K562 (cell line): ENCODE results near the gene TENM3. TPM values are rescaled to one million over a fixed set of nuclear protein-coding genes. Genes with fewer than 3 reads are reported as not detected.

Source experiments
- ATAC-seq: fragments of 200-7000 bp; cut with Tn5 transposase; 3 replicates; pipeline ENCODE4 v1.9.1; 2020; ENCODE audit warnings: moderate library complexity
- BruUV-seq: library from RNA; stranded (reverse); fragments of 400-500 nt; replicated peaks from 2 replicates; lab custom pipeline; 2021; lab: Mats Ljungman, UMichigan
- CTCF ChIA-PET: fragments of 300-600 bp; formaldehyde crosslinking; extraction: SDS; loops from one replicate; lab custom pipeline; 2021; ENCODE audit warnings: low intra/inter-chr PET ratio; lab: Yijun Ruan, JAX
- POLR2A ChIA-PET: fragments of 300-600, 350-650 bp; sonication (Branson Sonifier 250); formaldehyde crosslinking; extraction: SDS; loops from one replicate; lab custom pipeline; 2021; ENCODE audit warnings: antibody characterized with exemption, inconsistent platforms; lab: Yijun Ruan, JAX
- DNase-seq, 4 experiments: peaks; one replicate each; pipeline versions ENCODE4 v3.0.0 to v3.0.0-alpha.2; 2011 to 2018; ENCODE audit warnings: low spot score in 3 of 4, mixed read lengths in 3 of 4; ENCODE audit errors: extremely low read depth in 1 of 4
- FAIRE-seq: peaks from 2 replicates; lab custom pipeline; 2011; peaks lifted over from hg19 to GRCh38; lab: Jason Lieb, UNC
- H2AFZ ChIP-seq: 2 replicates; pipeline ENCODE4 v1.6.0; 2011; ENCODE audit warnings: low read depth, low read length, control low read depth, inconsistent platforms
- H3K27ac ChIP-seq: fragments of 200-600 bp; 3 replicates; pipeline ENCODE4 v1.8.0; 2011; ENCODE audit warnings: low read depth, mild to moderate bottlenecking, control low read depth, inconsistent platforms, low read length, moderate library complexity, mixed read lengths; ENCODE audit errors: extremely low read depth
- H3K27me3 ChIP-seq, 2 experiments: fragments of 300-600 bp in 1 of 2; 2 replicates in 1 of 2; 3 replicates in 1 of 2; pipeline versions ENCODE4 v1.6.0 to v1.8.0; 2011; ENCODE audit warnings: inconsistent platforms in 2 of 2, low read length in 2 of 2, mild to moderate bottlenecking in 1 of 2, mixed read lengths in 1 of 2, moderate library complexity in 1 of 2; ENCODE audit not compliant: control insufficient read depth in 2 of 2, insufficient read depth in 2 of 2
- H3K36me3 ChIP-seq: fragments of 300-600 bp; 3 replicates; pipeline ENCODE4 v1.8.0; 2011; ENCODE audit warnings: mild to moderate bottlenecking, low read length, inconsistent platforms; ENCODE audit not compliant: control insufficient read depth, insufficient read depth
- H3K4me1 ChIP-seq, 2 experiments: fragments of 200-600 bp in 1 of 2; replicated peaks in 1 of 2; 2 replicates in 1 of 2; 3 replicates in 1 of 2; pipeline versions ENCODE4 v1.5.1 to v1.8.0; 2011; ENCODE audit warnings: inconsistent platforms in 2 of 2, low read length in 2 of 2, mild to moderate bottlenecking in 1 of 2, mixed read lengths in 1 of 2, moderate library complexity in 1 of 2; ENCODE audit not compliant: control insufficient read depth in 2 of 2, insufficient read depth in 2 of 2
- H3K4me2 ChIP-seq: 2 replicates; pipeline ENCODE4 v1.6.1; 2011; ENCODE audit warnings: low read length, control low read depth, inconsistent platforms, mixed read lengths; ENCODE audit not compliant: insufficient read depth
- H3K4me3 ChIP-seq: fragments of 200-600 bp; sonication (generic), shearing (Covaris generic); 2 replicates; pipeline ENCODE4 v1.5.1; 2016; ENCODE audit warnings: control low read depth, inconsistent platforms
- H3K79me2 ChIP-seq: fragments of 200-600 bp; 3 replicates; pipeline ENCODE4 v1.8.0; 2011; ENCODE audit warnings: low read length, inconsistent platforms; ENCODE audit not compliant: control insufficient read depth, insufficient read depth
- H3K9ac ChIP-seq, 2 experiments: 2 replicates each; pipeline versions ENCODE4 v1.6.0 to v1.6.1; 2011; ENCODE audit warnings: low read depth in 2 of 2, low read length in 2 of 2, control low read depth in 1 of 2, inconsistent platforms in 1 of 2, mild to moderate bottlenecking in 1 of 2, mixed read lengths in 1 of 2; ENCODE audit not compliant: insufficient read depth in 1 of 2
- H3K9me1 ChIP-seq: one replicate; pipeline ENCODE4 v1.6.0; 2011; ENCODE audit warnings: inconsistent platforms, mild to moderate bottlenecking, low read length, moderate library complexity; ENCODE audit not compliant: control insufficient read depth, insufficient read depth
- H3K9me3 ChIP-seq: replicated peaks from 2 replicates; pipeline ENCODE4 v1.5.1; 2011; ENCODE audit warnings: low read depth, low read length, inconsistent platforms; ENCODE audit not compliant: control insufficient read depth, insufficient read depth
- H4K20me1 ChIP-seq: replicated peaks from 2 replicates; pipeline ENCODE4 v1.6.1; 2011; ENCODE audit warnings: low read length, inconsistent platforms, mixed read lengths; ENCODE audit not compliant: control insufficient read depth, insufficient read depth
- CCAR2 ChIP-seq: fragments of 200-400 bp; formaldehyde crosslinking; IDR thresholded peaks from 2 replicates; pipeline ENCODE4 v1.6.1; 2017; ENCODE audit warnings: mild to moderate bottlenecking, low read depth, low read length
- CXXC5 ChIP-seq: fragments of 250-450 bp; sonication (Bioruptor Pico); IDR thresholded peaks from 2 replicates; pipeline ENCODE4 v1.8.0; 2022; ENCODE audit warnings: inconsistent platforms, mild to moderate bottlenecking, moderate library complexity
- ELK3 ChIP-seq: fragments of 450-650 bp; formaldehyde crosslinking; IDR thresholded peaks from 2 replicates; pipeline ENCODE4 v1.4.0; 2020; ENCODE audit warnings: mild to moderate bottlenecking
- HNRNPL ChIP-seq: fragments of 200-400 bp; formaldehyde crosslinking; IDR thresholded peaks from 2 replicates; pipeline ENCODE4 v1.6.1; 2017; ENCODE audit warnings: low read depth, mild to moderate bottlenecking, low read length
- IRF1 ChIP-seq: sonication (generic); formaldehyde crosslinking; IDR thresholded peaks from 2 replicates; pipeline ENCODE4 v1.8.0; 2022; ENCODE audit warnings: missing genetic modification reagents, mild to moderate bottlenecking, borderline replicate concordance
- MCM7 ChIP-seq, 2 experiments: fragments of 450-650 bp; IDR thresholded peaks; 2 replicates each; pipeline ENCODE4 v1.6.1; 2016 to 2018
- REST ChIP-seq, 2 experiments: fragments of 450-650 bp; formaldehyde crosslinking in 1 of 2; IDR thresholded peaks; 2 replicates each; pipeline versions ENCODE4 v1.4.0 to v1.6.1; 2014 to 2020; ENCODE audit warnings: mild to moderate bottlenecking in 2 of 2, borderline replicate concordance in 1 of 2, low read depth in 1 of 2
- ZMIZ1 ChIP-seq, 2 experiments: fragments of 150-350 bp in 1 of 2; IDR thresholded peaks; 2 replicates each; pipeline ENCODE4 v1.6.1; 2012 to 2016; ENCODE audit warnings: low read depth in 2 of 2, low read length in 2 of 2, mild to moderate bottlenecking in 1 of 2, moderate library complexity in 1 of 2
- ZNF586 ChIP-seq: fragments of 450-650 bp; formaldehyde crosslinking; conservative IDR thresholded peaks from 2 replicates; pipeline ENCODE4 v1.4.0; 2020; ENCODE audit warnings: mild to moderate bottlenecking, moderate library complexity
- WGBS: fragments of 100-300 bp; shearing (Covaris generic); methylation state at CpG from one replicate; pipeline ENCODE4 v1.1.6; 2016; ENCODE audit warnings: low coverage, mixed read lengths; ENCODE audit not compliant: insufficient coverage; ENCODE audit errors: missing lambda C conversion rate; 5-methylcytosine and 5-hydroxymethylcytosine counted together
- in situ Hi-C: fragments of 300-500 bp; cut with MboI; formaldehyde crosslinking; loops from 4 replicates; pipeline ENCODE4 v1.15.0; 2018; ENCODE audit warnings: inconsistent platforms, mixed read lengths
- intact Hi-C: fragments of 100-400 bp; cut with micrococcal nuclease; formaldehyde crosslinking; loops from 2 replicates; pipeline ENCODE4 v1.14.2; 2022
- polyA plus RNA-seq, 8 experiments: library from polyadenylated mRNA; depleted of rRNA in 4 of 8; stranded (reverse) in 5 of 8; unstranded in 3 of 8; fragments of >200 nt; fragmentation: Nextera tagmentation in 2 of 8; fragmentation: Illumina TruSeq in 1 of 8; extraction: Ambion mirVana in 2 of 8; extraction: Trizol in 1 of 8; gene quantifications; 2 replicates each; pipeline versions ENCODE4 v1.2.1 to v1.2.3, GENCODE V29; 2011 to 2014; ENCODE audit warnings: inconsistent platforms in 1 of 8, missing spikeins in 1 of 8
- total RNA-seq, 7 experiments: library from RNA; depleted of rRNA in 6 of 7; stranded (reverse); fragments of >200 nt in 6 of 7; fragmentation: Illumina TruSeq in 2 of 7; extraction: Trizol in 2 of 7; gene quantifications; 2 replicates each; pipeline versions ENCODE4 v1.2.1 to v1.2.3, GENCODE V29; 2011 to 2021; ENCODE audit warnings: low replicate concordance in 1 of 7

TENM3 gene
- total and polyA plus RNA-seq, 9 of the 15 experiments (the other 6 are each of a cell fraction or from before 2014, with no cell fraction given), result 0.01 to 0.02 TPM; not detected in 7

GRCh38 chr4:182493377-182493776 is 250.2 kb downstream of the TENM3 start:
- no peak overlapping the region for H3K9ac ChIP-seq
- no TSS peak for BruUV-seq
- TF ChIP-seq MCM7 (IDR thresholded peaks at IDR 0.05) (no peak), CXXC5 (CRISPR knock-in tag) (no peak), IRF1 (CRISPR knock-in tag) (no peak), ZMIZ1 (IDR thresholded peaks at IDR 0.05; ENCODE audit: low read depth in 2 of 2, low read length in 2 of 2) (no peak), HNRNPL (no peak), ELK3 (no peak), ZNF586 (no peak), REST (IDR thresholded peaks at IDR 0.05; ENCODE audit: borderline replicate concordance) (no peak), REST (CRISPR knock-in tag; IDR thresholded peaks at IDR 0.05; ENCODE audit: low read depth) (no peak), CCAR2 (no peak)

More at GRCh38 chr4:182493377-182493776, 250.2 kb downstream of the TENM3 start:
- H3K9me1 ChIP-seq, result no peaks in the 10 kb centered on the region
- in situ Hi-C loops, result no loop called here
- intact Hi-C loops, result no loop called here
- no peak overlapping the region for H3K4me3 ChIP-seq
- H4K20me1 ChIP-seq, result no peaks in the 10 kb centered on the region
- POLR2A ChIA-PET, result no interaction called here
- H3K27ac ChIP-seq, result no peak overlapping the region
- no peak overlapping the region for H2AFZ ChIP-seq
- H3K4me2 ChIP-seq, result no peak overlapping the region
- H3K36me3 ChIP-seq, result no peaks in the 10 kb centered on the region
- no peaks in the 10 kb centered on the region for H3K27me3 ChIP-seq
- CTCF ChIA-PET, result no interaction called here
- FAIRE-seq (no peak), DNase-seq (no peak), ATAC-seq (no peak)
- no peaks in the 10 kb centered on the region for H3K4me1 ChIP-seq
- no peaks in the 10 kb centered on the region for H3K9me3 ChIP-seq
- WGBS, result 6% methylated on average over 3 of the region's 3 CpGs
- H3K79me2 ChIP-seq, result no peaks in the 10 kb centered on the region
